Measurements from ENCODE around the gene KCNH6.
A peak's percentile ranks its signal among the peaks of the same experiment; 100 is the strongest.

Gene KCNH6

DNA sequence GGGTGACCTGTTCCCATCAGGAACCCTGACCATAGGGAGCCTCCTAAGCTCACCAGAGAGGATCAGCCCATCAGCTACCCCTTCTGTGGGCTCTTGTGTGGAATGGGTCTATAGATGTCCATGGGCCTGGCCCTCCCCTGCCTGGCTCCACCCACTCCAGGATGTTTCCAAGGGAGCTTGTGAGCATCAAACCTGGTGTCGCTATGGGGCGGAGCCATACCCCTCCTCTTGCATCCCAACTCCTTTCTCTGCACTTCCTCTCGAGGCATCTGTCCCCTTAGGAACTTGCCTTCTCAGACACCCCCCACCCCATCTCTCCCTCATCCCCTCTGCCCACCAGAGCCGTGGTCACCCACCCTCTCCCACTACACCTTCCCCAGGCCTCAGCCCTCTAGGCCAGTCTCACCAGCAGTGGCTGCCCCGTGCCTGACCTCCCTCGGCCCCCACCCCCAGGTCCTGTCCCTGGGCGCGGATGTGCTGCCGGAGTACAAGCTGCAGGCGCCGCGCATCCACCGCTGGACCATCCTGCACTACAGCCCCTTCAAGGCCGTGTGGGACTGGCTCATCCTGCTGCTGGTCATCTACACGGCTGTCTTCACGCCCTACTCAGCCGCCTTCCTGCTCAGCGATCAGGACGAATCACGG is 10.4 kb downstream of the KCNH6 start:
- DNase-seq (ENCODE audit: low read depth in 2 of 2): no peak

DNA sequence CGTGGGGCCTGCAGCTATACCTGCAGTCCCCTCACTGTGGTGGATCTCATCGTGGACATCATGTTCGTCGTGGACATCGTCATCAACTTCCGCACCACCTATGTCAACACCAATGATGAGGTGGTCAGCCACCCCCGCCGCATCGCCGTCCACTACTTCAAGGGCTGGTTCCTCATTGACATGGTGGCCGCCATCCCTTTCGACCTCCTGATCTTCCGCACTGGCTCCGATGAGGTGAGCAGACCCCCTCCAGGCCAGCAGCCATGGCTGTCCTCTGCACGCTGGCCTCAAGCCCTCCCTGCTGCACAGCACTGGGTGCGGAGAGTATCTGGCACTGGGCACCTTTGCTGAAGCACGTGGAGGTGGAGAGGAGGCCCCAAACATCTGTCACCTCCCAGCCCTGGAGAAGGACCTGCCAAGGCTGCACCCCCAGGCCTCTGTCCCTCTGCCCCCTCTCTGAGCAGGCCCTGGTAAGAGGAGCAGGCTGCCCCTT is 11.0 kb downstream of the KCNH6 start:
- DNase-seq (ENCODE audit: low read depth in 2 of 2): no peak

DNA sequence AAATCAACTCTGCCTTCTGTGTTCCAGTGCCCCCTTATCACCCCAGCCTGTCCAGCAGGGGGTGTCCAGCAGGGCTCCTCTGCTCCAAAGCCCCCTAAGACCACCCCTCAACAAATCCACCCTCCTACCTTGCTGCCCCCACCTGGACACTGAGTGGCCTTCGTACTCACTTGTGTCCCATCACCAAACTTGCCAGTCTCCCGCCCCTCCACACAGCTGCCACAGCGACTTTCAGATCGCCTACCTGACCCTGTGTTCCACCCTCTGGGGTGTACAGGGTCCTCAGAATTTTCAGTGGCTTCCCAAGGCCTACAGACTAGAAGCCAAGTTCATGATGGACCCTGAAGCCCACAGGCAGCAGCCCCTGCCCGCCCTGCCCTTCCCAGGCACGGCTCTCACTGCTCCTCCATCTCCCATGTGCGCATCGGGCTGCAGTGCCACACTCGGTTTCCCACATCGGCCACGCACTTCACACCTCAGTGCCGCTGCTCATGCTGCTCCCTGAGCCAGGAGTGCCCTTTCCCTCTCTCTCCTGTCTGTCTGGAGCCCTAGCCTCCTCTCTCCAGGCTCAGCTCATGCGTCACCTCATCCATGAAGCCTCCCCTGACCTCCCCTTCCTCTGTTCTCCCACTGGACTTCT is 11.8 kb downstream of the KCNH6 start:
- no peak for DNase-seq (ENCODE audit: low read depth in 2 of 2)

DNA sequence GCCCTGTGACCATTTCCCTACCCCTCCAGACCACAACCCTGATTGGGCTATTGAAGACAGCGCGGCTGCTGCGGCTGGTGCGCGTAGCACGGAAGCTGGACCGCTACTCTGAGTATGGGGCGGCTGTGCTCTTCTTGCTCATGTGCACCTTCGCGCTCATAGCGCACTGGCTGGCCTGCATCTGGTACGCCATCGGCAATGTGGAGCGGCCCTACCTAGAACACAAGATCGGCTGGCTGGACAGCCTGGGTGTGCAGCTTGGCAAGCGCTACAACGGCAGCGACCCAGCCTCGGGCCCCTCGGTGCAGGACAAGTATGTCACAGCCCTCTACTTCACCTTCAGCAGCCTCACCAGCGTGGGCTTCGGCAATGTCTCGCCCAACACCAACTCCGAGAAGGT is 12.5 kb downstream of the KCNH6 start:
- DNase-seq (ENCODE audit: low read depth in 2 of 2): no peak

DNA sequence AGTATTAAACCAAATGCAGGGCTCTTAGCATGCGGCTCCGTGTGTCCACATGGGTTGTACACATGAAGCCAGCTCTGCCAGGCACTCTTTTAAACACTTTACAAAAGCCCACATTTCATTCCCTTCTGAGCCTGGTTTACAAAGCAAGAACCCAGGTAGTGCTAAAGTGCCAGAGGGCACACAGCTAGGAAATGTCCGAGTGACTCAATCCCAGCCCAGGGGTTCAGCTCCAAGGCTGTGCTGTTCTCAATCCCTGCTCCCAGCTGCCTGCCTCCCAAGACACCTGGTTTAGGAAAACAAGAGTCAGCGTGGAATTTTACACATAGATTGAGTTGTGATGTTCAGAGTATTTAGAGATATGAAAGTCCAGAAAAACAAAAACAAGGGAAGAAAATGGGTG is 13.8 kb downstream of the KCNH6 start:
- DNase-seq (ENCODE audit: low read depth in 2 of 2): no peak

DNA sequence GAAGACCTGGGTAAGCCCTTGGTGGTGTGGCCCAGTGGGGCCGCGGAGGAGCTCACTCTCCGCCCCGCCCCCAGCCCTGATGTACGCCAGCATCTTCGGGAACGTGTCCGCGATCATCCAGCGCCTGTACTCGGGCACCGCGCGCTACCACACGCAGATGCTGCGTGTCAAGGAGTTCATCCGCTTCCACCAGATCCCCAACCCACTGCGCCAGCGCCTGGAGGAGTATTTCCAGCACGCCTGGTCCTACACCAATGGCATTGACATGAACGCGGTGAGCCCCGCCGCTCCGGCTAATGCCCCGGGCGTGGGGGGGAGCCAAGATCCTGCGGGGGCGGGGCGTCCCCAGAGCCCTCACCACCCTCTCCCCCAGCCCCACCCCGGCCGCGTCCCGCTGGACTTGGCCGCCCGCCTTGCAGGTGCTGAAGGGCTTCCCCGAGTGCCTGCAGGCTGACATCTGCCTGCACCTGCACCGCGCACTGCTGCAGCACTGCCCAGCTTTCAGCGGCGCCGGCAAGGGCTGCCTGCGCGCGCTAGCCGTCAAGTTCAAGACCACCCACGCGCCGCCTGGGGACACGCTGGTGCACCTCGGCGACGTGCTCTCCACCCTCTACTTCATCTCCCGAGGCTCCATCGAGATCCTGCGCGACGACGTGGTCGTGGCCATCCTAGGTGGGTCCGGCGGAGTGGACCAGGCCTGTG is 15.0 kb downstream of the KCNH6 start:
- DNase-seq (ENCODE audit: low read depth in 2 of 2): no peak

DNA sequence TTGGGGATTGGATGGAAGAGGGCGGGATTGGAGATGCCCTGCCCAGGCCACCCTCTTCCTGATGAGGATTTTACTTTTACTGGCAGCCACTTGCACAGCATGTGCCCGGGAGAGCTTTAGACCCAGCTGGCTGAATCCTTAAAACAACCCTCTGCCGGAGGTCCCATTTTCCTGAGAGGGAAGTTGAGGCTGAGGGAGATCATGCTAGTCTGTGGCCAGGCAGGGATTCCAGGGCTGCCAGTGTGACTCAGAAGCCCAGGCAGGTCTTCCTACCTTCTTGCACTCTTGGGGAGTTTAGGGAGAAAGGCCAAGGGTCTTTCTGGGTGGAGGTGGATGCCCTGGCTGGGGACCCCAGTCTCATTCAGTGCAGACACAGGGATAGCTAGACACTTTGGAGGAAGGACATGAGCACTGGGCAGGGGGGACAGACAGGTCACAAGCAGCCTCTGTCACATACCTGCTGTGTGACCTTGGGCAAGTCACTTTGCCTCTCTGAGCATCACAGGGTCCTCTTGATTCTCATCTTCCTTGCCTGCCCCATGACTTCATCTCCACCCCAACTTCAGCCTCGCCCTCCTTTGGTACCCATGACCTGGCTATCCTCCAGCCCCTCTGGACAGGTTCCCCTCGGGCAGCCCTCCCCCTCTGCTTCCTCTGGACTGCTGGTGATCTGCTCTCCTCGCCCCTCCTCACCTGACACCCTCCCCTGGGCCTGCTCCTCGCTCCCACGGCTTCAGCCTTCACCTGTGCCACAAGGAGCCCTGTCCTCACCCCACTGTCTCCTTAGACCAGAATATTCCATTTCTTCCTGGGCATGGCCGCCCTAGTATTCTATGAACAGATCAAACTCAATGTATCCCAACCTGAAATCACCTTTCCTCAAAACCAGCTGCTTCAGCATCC is 15.8 kb downstream of the KCNH6 start:
- no peak for DNase-seq (ENCODE audit: low read depth in 2 of 2)

DNA sequence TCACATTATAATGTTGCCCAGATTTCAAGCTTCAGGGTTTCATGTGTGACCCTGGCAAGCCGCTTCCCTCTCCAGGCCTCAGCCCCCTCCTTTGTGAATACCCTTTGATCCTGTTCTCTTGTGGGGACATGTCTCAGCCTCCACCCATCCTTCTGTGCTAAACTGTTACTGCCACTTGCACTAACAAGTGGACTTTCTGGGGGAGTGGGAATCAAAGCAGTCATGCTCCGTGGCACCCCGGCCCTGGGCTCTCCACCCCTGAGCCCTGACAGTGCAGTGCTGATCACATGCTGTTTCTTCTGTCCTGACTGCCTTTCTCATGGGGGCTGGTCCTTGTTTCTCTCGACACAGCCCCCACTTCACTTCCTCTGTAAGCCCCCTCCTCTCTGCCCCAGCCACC is 17.4 kb downstream of the KCNH6 start:
- DNase-seq (ENCODE audit: low read depth in 2 of 2): no peak

DNA sequence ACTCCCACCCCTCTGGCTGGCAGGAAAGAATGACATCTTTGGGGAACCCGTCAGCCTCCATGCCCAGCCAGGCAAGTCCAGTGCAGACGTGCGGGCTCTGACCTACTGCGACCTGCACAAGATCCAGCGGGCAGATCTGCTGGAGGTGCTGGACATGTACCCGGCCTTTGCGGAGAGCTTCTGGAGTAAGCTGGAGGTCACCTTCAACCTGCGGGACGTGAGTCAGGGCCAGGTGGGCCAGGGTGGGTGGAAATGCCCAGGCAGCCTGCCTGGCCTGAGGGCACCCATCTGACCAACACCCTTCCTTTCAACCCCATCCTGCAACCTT is 19.0 kb downstream of the KCNH6 start:
- no peak for DNase-seq (ENCODE audit: low read depth in 2 of 2)

DNA sequence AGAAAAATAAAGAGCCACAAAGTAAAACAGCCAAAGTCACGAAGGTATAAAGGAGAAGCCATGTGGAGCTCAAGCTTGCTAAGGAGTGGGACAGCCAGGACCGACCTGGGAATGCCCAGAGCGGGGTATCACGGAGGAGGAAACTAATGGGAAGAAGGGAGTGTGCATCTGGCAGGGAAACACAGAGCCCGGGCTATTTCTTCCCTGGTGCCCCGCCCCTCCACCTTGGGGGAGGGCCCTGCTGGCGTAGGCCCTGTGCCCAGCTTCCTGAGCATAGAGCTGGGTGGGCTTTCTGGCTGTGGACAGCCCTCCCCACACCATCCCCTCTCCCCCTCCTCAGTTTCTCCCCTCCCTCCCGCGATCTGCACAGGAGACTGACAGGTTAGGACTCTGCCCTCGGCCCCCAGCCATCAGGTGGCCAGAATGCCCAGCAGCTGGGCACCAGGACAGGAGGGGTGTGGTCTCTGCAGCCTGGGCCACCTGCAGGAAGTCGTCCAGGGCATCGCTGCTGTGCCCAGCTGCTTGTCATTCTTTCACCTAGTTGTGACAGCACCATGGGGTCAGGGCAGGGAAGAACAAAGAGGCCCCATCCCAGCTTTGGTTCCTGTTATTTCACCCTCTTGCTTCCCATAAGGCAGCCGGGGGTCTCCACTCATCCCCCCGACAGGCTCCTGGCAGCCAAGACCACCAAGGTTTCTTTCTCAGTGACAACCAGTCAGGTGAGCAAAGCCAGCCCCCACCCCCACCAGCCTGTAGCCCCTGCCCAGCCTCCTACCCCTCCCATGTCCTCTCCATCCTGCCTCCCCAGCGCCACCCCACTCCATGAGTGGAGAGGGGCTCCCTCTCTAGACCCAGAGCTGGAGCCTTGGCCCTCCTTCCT is 20.0 kb downstream of the KCNH6 start:
- no peak for DNase-seq (ENCODE audit: low read depth in 2 of 2)

DNA sequence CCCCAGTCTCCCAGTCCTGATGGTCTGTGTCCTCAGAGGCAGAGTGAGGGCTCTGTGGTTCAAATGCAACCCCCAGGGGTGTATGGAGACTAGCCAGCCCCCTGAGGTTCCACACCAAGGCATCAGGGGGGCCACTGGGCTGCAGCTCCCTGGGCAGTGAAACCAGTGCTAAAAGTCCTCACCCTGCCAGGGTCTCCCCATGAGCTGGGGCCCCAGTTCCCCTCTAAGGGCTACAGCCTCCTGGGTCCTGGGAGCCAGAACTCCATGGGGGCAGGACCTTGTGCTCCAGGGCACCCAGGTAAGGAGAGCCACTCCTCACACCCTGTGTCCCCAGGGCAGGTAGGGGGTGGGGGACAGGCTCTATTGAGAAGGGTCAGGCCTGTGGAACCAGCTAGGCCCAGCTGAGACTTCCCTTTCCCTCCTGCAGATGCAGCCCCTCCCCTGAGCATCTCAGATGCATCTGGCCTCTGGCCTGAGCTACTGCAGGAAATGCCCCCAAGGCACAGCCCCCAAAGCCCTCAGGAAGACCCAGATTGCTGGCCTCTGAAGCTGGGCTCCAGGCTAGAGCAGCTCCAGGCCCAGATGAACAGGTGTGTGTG is 20.8 kb downstream of the KCNH6 start:
- no peak for DNase-seq (ENCODE audit: low read depth in 2 of 2)

DNA sequence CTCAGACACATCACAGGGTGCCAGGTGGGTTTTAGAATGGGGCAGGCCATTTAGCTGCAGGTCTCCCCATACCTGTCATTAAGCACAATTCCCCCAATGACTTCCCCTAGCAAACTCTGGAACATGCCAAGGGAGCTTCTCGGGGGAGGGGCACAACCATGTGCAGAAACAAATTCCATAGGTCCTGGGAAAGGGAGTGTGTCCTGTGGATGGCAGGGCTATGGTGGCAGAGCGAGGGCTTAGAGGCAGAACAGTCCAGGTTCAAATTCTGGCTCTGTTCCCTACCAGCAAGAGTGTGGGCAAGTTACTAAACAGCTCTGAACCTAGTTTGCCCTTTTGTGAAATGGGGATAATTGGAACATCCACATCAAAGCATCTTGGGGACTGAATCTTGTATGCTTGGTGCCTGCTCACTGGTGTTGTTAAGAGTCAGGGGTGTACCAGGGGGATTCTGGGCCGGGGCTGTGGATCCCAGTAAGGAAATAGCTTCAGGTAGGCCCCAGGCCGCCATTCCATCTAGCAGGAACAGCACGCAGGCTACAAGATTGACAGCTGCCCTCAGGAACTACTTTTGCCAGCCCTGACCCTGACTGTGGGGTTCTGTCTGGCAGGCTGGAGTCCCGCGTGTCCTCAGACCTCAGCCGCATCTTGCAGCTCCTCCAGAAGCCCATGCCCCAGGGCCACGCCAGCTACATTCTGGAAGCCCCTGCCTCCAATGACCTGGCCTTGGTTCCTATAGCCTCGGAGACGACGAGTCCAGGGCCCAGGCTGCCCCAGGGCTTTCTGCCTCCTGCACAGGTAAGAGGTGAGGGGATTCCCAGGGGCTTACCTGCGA is 21.5 kb downstream of the KCNH6 start:
- DNase-seq (ENCODE audit: low read depth in 2 of 2): no peak

DNA sequence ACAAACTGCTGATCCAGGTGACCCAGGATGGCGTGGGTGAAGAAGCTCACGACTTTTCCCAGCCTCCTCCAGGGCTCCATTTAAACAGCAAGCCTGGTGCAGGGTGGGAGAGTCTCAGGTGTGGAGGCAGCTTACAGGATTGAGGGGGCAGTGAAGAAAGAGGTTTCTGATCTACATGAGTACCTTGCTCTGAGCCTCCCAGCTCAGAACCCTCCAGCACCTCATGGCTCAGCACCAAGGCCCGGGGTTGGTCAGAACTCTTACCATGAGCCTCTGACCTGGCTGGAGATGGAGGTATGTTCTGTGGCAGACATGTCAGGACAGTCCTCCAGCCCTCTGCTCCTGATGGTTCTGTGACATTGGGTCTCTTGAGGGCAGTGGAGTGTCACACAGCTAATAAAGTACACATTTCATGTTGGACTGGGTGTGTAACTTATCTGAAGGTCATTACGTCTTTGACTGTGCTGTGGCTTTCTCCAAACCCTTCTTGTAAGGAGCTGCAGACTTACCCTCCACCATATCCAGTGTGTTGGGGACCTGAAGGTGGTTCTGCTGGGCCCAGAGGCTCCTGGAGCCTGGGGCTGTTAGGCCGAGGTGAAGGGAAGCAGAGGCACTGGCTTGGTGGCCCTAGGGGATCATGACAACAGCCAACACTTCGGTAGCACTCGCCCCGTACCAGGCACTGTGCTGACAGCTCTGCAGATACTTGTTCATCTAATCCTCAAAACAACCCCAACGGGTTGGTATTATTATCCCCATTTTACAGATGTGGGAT is 23.3 kb downstream of the KCNH6 start:
- DNase-seq (ENCODE audit: low read depth in 2 of 2): no peak

DNA sequence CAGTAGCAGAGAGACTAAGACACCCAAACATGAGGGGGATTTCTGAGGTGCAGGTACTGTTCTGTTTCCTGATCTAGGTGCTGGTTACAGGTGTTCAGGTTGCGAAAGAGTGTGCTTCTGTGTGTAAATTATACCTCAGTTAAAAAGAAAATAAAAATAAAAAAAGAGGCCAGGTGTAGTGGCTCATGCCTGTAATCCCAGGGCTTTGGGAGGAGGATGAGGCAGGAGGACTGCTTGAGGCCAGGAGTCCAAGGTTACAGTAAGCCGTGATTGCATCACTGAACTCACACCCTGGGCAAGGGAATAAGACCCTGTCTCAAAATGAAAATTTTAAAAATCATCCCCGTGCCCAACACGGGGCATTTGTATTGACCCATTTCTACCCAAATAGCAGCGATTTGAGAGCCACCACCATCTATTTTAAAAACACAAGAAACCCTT is 23.9 kb downstream of the KCNH6 start:
- DNase-seq (ENCODE audit: low read depth in 2 of 2): no peak

DNA sequence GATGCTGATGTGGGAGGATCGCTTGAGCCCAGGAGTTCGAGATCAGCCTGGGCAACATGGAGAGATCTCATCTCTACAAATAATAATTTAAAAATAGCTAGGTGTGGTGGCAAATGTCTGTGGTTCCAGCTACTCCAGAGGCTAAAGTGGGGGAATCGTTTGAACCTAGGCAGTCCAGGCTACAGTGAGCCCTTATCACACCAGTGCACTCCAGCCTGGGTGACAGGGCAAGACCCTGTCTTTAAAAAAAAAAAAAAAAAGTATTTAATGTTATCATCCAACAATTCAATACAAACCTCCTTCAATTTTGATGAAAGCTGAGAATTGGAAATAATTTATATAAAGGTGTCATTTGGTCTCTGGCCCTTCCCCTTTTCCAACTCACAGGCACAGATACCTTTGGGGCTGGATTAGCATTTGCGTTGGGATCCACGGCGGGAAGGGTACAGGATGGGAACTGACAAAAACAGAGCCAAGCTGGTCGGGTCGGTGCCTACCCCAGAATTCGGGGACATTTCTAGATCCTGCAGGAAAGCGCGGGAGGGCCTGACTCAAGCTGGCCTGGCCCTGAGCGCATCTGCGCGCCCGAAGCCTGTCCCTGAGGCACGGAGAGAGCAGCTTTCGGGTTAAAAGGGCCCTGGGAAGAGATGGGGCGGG is 26.3 kb downstream of the KCNH6 start:
- DNase-seq (ENCODE audit: low read depth in 2 of 2): no peak

DNA sequence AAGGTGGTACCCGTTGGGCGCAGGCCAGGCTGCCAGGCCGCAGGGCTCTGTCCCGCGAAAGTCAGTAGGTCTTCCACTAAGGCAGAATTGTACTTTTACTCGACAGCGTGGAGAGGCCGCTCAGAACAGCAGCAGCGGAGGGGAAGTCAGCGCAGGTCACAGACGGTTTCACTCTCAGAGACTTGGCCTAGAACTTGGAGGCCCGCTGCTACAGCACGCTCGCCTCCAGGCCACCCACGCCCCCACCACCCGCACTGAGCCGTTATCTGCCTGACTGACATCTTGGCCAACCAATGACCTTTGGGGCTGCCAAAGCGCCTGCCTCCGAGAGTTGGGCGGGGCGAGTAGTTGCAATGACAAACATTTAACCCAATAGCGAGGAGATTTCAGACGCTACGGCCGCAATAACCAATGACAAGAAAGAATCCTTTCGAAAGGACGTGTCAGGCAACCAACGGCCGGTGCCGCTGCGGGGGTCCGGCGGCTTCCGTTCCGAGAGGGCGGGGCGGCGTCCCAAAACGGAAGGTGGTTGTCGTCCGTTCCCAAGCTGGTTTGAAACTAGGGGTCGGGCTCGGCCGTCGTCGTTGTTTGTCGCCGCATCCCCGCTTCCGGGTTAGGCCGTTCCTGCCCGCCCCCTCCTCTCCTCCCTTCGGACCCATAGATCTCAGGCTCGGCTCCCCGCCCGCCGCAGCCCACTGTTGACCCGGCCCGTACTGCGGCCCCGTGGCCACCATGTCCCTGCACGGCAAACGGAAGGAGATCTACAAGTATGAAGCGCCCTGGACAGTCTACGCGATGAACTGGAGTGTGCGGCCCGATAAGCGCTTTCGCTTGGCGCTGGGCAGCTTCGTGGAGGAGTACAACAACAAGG is 27.0 kb downstream of the KCNH6 start, which contains the start of gene DCAF7:
Gene DCAF7 (plus strand): TSS at position 532 of the 871 bp plus-strand sequence. CDS start 201 bp downstream, at position 733.
- DNase-seq (ENCODE audit: low read depth in 2 of 2): peak; percentile 100

Measured in fibroblast of skin of left quadriceps (primary cell).